GM11168 (cell line): ENCODE measurements around the gene C19orf47.
"Not testable (repeated sequence)": the region's sequence is repeated elsewhere in the genome, so short reads cannot be mapped to it uniquely, and the experiment has no call there.

Experiments used
- in situ Hi-C: fragments of 300-500 bp; cut with MboI; formaldehyde crosslinking; loops from one replicate; pipeline ENCODE4 v1.12.0; 2022; ENCODE audit warnings: low sequenced_read_pairs; ENCODE audit not compliant: unreplicated experiment

The C19orf47 gene

DNA sequence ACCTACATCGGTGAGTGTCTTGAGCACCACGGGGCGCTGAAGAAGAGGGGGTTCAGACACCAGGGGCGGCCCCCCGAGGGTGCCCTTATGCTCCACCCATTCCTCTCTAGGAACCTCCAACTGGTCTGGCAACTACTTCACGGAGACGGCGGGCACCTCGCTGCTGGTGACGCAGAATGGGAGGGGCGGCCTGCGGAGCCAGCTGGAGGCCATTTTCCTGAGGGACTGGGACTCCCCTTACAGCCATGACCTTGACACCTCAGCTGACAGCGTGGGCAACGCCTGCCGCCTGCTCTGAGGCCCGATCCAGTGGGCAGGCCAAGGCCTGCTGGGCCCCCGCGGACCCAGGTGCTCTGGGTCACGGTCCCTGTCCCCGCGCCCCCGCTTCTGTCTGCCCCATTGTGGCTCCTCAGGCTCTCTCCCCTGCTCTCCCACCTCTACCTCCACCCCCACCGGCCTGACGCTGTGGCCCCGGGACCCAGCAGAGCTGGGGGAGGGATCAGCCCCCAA lies 29.7 kb upstream of the C19orf47 start:
- in situ Hi-C loops: no loop called here

DNA sequence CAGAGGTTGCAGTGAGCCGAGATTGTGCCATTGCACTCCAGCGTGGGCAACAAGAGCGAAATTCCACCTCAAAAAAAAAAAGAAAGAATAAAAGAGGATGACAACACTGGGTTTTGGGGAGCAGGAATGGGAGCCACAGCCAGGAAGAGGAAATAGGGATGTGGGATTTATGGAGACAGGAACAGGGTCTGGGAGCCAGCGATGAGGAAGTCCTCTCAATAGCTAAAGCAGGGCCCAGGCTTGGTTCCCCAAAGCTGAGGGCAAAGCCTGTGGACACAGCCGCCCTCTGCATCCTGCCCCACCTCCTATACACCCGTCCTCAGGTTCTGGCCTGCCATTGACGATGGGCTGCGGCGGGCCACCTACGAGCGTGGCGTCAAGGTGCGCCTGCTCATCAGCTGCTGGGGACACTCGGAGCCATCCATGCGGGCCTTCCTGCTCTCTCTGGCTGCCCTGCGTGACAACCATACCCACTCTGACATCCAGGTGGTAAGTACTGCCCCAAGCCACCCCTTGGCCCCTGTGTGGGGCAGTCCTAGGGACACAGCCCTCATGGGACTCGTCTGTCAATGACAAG lies 28.2 kb upstream of the C19orf47 start:
- in situ Hi-C loops: no loop called here

- in situ Hi-C loops: no loop called here
Measured at GRCh38 chr19:40374084-40374483, 25.9 kb upstream of the C19orf47 start.

- in situ Hi-C loops: no loop called here
Measured at GRCh38 chr19:40371802-40372122, 23.6 kb upstream of the C19orf47 start.

GRCh38 chr19:40370997-40371801 lies 23.0 kb upstream of the C19orf47 start:
- in situ Hi-C loops: no loop called here

- in situ Hi-C loops: not testable (repeated sequence)
Measured at GRCh38 chr19:40370253-40370652, 22.1 kb upstream of the C19orf47 start.

DNA sequence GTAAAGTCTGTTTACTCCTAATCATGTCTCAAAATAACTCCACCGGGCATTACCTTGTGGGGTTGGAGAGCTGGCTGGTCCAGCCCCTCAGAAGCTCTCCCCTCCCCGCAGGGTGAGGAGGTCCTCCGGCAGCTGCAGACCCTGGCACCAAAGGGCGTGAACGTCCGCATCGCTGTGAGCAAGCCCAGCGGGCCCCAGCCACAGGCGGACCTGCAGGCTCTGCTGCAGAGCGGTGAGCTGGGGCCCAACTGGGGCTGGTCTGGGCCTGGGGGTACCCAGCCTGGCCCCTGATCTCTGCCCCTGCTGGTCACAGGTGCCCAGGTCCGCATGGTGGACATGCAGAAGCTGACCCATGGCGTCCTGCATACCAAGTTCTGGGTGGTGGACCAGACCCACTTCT lies 21.6 kb upstream of the C19orf47 start:
- in situ Hi-C loops: no loop called here

DNA sequence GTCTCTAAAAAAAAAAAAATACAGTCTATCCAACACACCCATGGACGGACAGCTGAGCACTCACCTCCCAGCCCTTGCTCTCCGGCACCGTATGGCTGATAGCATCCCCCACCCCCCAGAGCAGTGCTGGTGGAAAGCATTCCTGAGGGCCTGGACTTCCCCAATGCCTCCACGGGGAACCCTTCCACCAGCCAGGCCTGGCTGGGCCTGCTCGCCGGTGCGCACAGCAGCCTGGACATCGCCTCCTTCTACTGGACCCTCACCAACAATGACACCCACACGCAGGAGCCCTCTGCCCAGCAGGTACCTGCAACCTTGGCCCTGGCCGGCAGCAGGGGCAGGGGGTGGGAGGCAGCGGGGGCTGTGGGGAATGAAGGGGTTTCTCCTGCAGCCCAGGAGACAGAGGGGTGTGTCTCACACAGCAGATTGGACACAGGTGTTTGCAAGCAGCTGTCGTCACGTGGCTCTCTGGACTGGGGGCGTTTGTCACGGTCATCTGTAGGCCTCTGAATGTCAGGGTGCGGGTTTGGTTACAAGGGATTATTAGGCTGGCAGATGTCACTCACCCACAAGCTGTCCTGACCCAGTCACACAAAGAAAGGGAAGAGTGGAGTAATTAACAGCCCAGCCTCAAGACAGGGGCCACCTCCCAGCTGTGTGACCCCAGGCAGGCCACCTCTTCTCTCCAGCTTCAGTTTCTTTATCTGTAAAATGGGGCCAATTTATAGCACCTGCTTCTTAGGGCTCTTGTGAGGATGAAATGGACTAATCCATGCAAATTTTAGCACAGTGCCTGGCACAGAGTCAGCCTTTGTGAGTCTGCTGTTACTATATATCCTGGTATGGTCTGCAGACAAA lies 19.6 kb upstream of the C19orf47 start:
- in situ Hi-C loops: no loop called here

DNA sequence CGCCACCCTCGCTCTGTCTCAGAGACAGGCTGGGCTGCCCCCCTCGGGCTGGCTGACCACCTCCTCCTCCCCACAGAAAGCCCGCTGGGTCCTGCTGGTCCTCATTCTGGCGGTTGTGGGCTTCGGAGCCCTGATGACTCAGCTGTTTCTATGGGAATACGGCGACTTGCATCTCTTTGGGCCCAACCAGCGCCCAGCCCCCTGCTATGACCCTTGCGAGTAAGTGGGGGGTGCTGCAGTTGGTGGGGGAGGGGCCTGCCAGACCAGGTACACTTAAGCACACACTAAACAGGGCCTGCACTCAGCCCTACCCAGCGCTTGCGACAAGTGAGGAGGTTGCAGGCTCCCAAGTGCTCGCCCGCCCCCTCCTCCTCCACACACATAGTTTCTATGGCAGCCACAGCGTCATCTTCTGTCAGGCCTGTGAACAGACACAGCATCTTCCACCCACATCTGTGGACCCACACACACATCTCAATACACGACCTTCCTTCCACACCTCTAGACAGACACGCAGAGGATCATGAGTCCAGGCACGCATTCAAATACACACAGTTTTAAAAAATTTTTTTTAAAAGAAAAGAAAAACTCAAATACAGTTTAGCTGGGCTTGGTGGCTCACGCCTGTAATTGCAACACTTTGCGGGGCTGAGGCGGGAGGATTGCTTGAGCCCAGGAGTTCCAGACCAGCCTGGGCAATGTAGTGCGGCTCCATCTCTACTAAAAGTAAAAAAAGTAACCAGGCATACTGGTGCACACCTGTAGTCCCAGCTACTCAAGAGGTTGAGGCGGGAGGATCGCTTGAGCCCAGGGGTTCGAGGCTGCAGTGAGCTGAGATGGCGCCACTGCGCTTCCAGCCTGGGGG lies 18.7 kb upstream of the C19orf47 start:
- in situ Hi-C loops: no loop called here

GRCh38 chr19:40365613-40366401 lies 17.6 kb upstream of the C19orf47 start:
- in situ Hi-C loops: no loop called here

- in situ Hi-C loops: no loop called here
Measured at GRCh38 chr19:40365010-40365409, 16.8 kb upstream of the C19orf47 start.

GRCh38 chr19:40363069-40363468 lies 14.9 kb upstream of the C19orf47 start:
- in situ Hi-C loops: no loop called here

GRCh38 chr19:40362160-40362559 lies 14.0 kb upstream of the C19orf47 start:
- in situ Hi-C loops: no loop called here

DNA sequence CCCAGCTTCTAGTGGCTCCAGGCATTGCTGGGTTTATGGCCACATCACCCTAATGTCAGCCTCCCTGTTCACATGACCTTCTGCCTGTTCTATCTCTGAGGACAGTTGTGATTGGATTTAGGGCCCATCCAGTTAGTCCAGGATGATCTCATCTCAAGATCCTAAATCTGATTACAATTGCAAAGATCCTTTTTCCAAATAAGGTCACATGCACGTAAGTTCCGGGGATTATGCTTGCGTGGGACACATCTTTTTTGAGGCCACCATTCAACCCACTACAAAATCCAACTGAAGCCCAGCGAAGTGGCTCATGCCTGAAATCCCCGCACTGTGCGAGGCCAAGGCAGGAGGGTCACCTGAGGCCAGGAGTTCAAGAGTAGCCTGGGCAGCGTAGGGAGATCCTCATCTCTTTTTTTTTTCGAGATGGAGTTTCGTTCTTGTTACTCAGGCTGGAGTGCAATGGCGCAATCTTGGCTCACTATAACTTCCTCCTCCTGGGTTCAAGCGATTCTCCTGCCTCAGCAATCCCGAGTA lies 12.6 kb upstream of the C19orf47 start:
- in situ Hi-C loops: no loop called here

GRCh38 chr19:40360020-40360707 lies 12.0 kb upstream of the C19orf47 start:
- in situ Hi-C loops: no loop called here

GRCh38 chr19:40358773-40359172 lies 10.6 kb upstream of the C19orf47 start:
- in situ Hi-C loops: no loop called here

DNA sequence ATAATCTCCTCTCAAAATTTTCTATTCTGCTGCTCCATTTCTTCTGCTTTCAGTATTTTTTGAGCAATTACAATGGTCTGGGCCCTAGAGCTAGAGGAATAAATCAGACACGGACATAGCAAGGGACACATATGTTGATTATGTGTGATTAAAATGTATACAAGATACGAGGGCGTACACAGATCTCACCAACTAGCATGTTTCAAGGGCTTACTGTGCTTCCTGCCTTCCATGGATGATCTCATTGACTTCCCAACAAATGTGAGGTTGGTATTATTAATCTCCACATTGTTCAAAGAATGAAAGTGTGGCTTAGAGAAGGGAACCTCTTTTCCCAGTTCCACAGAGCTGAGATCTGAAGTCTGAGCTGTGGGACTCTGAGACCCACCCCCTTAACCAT lies 9.4 kb upstream of the C19orf47 start:
- in situ Hi-C loops: no loop called here
